ENCODE data around the gene SORL1.

SORL1 gene

DNA sequence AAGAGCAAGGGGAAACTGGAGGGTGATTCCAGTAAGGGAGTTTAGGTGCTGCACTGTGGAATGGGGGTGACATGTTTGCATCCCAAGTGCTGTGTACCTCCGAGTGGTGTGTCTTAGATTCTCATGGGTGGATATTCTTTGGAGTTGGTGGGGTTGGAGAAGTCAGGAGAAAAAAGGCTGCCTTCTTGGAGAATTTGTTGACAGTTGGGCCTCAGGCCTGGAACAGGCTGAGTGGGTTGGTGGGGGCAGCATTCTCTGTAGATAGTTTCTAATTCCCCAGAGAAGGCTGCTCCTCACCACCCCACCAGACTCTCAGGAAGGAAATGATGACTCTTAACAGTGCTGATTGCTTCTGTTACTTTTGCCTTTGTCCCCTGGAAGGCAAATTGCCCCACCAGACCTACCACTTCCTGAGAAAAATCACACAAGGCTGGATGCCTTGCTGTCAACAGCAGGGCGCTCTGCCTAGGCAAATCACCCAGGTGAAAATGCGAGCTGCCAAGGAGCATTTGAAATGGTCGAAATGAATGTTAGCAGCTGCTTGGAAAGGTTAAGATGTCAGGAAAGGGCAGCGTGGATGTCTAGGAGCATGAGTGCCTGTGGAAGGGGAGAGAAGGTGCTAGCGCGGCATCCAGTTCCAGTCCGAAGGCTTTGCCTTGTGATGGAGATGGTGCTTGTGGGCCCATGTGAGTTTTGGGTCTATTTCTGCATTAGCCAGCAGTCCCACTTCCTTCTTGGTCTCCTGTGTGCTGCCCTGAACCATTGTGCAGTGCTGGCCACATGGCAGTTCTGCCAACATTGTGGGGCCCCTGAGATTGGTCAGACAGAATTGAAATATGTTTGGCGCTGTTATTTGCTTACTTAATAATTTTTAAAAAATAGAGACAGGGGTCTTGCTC lies 30.4 kb downstream of the SORL1 start:
- H3K4me1 ChIP-seq (ENCODE audit: control insufficient read depth, insufficient read depth, low read length), result peaks cover 23% of the 10 kb centered on the region
- H3K4me3 ChIP-seq (ENCODE audit: low read depth, low read length), result no peak overlapping the region
- no peak overlapping the region for H3K9ac ChIP-seq (ENCODE audit: low read depth, low read length)
- no peaks in the 10 kb centered on the region for H3K36me3 ChIP-seq (ENCODE audit: control insufficient read depth, insufficient read depth, low read length)
- H3K27me3 ChIP-seq (ENCODE audit: control insufficient read depth, insufficient read depth, low read length), result no peaks in the 10 kb centered on the region
- H3K9me3 ChIP-seq (ENCODE audit: control insufficient read depth, insufficient read depth, low read length), result no peaks in the 10 kb centered on the region

DNA sequence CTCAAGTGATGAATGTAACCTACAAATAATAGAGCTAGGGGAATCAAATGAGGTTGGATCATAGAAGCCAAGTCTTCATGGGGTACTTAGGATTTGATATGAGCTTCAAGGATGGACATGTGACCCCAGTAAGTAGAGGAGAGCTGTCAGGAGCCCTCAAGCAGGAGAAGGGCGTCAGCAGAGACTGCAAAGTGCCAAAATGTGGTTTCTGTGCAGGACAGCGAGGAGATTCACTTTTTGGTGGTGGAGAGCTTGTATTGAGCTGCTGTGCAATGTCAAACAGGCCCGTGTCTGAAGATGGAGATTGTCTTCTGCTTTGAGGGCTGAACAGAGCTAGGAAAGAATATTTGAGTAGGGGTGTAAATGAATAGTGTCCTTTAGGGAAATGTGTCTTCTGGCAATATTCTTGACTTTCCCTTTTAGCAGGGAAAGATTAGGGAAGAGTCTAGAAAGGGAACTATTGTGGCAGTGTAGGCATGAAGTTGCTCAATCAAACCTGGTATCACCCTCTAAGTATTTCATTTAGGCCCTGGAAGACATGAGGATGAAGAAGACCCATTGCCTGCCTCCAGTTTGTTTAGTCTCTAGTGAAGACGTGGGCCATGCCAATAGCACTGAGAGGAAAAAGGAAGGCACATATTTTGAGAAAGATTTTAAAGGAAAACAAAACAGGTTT lies 31.8 kb downstream of the SORL1 start:
- Histone ChIP-seq H3K4me3 (ENCODE audit: low read depth, low read length) (no peak overlapping the region), H3K4me1 (ENCODE audit: control insufficient read depth, insufficient read depth, low read length) (peaks cover 14% of the 10 kb centered on the region), H3K27me3 (ENCODE audit: control insufficient read depth, insufficient read depth, low read length) (no peaks in the 10 kb centered on the region), H3K9ac (ENCODE audit: low read depth, low read length) (no peak overlapping the region), H3K9me3 (ENCODE audit: control insufficient read depth, insufficient read depth, low read length) (no peaks in the 10 kb centered on the region), H3K36me3 (ENCODE audit: control insufficient read depth, insufficient read depth, low read length) (no peaks in the 10 kb centered on the region)

DNA sequence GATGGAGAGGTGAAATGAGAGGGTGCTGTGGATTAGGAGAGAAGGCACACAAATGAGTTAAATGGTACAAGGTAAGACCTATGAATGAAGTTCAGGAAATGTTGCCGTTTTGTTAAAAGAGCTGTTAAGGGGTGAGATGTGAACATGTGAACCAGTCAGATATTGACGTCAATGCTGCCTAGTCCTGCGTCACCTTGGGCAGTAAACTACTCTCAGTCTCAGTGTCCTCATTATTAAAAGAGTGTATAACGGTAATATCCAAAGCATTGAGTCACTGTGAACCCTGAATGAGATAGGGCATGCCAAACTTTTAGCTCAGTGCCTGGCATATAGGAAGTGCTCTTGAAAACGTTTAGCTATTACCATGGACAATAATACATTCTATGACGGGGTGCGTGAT lies 33.1 kb downstream of the SORL1 start:
- Histone ChIP-seq H3K9me3 (ENCODE audit: control insufficient read depth, insufficient read depth, low read length) (no peaks in the 10 kb centered on the region), H3K4me1 (ENCODE audit: control insufficient read depth, insufficient read depth, low read length) (peaks cover 2% of the 10 kb centered on the region), H3K27me3 (ENCODE audit: control insufficient read depth, insufficient read depth, low read length) (no peaks in the 10 kb centered on the region), H3K4me3 (ENCODE audit: low read depth, low read length) (no peak overlapping the region), H3K9ac (ENCODE audit: low read depth, low read length) (no peak overlapping the region), H3K36me3 (ENCODE audit: control insufficient read depth, insufficient read depth, low read length) (no peaks in the 10 kb centered on the region)

DNA sequence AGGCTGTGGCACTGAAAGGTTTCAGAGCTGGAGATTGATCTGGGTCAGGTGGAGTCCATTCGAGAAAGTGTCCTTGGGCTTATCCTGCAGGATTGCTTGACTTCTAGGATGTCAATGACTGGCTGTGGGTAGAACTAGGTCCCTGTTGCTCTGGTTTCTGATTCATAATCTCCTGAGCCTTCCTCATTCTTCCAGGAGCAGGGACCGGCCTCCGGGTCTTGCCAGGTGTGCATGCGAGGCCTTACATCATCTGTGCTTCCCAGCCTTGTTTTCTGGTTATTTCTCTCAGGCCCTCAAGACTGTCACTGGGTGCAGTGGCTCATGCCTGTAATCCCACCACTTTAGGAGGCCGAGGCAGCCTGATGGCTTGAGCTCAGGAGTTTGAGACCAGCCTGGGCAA lies 33.9 kb downstream of the SORL1 start:
- Histone ChIP-seq H3K9me3 (ENCODE audit: control insufficient read depth, insufficient read depth, low read length) (no peaks in the 10 kb centered on the region), H3K4me1 (ENCODE audit: control insufficient read depth, insufficient read depth, low read length) (no peaks in the 10 kb centered on the region), H3K4me3 (ENCODE audit: low read depth, low read length) (no peak overlapping the region), H3K36me3 (ENCODE audit: control insufficient read depth, insufficient read depth, low read length) (no peaks in the 10 kb centered on the region), H3K27me3 (ENCODE audit: control insufficient read depth, insufficient read depth, low read length) (no peaks in the 10 kb centered on the region), H3K9ac (ENCODE audit: low read depth, low read length) (no peak overlapping the region)

DNA sequence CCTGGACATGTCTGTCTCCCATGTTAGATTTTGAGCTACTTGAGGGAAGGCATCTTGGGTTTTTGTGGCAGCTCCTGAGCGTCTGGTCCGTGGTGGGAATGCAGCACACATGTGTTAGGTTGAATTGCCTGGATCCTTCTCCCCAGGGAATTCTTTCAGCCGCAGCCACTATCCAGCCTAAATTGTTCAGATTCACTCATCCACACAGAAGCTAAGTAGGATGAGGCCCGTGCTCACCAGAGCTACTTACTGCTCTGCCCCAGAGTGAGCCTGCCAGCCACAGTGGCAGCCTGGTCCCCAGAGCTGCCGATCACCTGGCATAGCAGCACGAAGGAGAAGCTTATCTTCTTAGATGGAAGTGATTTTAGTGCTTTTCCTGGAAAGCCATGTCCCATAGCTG lies 35.1 kb downstream of the SORL1 start:
- no peak overlapping the region for H3K4me3 ChIP-seq (ENCODE audit: low read depth, low read length)
- H3K4me1 ChIP-seq (ENCODE audit: control insufficient read depth, insufficient read depth, low read length), result no peaks in the 10 kb centered on the region
- no peaks in the 10 kb centered on the region for H3K27me3 ChIP-seq (ENCODE audit: control insufficient read depth, insufficient read depth, low read length)
- no peak overlapping the region for H3K9ac ChIP-seq (ENCODE audit: low read depth, low read length)
- no peaks in the 10 kb centered on the region for H3K36me3 ChIP-seq (ENCODE audit: control insufficient read depth, insufficient read depth, low read length)
- no peaks in the 10 kb centered on the region for H3K9me3 ChIP-seq (ENCODE audit: control insufficient read depth, insufficient read depth, low read length)

DNA sequence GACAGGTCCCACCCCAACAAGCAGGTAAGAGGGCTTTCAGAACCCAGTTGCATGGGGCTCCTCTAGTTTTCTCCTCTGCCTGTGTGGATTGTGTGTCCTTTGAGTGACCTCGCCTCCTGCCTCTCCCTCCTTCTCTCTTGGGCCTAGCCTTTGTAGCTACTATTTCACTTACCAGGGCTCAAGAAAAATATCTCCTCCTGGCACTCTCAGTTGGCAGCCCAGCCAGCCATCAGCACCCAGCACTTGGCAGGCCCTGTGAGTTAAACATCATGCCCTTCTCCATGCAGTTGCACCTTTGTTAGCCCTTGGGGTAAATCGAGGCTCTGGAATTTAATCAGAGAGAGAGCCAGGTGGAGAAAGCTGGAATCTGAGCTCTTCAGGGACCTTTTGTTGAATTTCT lies 36.1 kb downstream of the SORL1 start:
- no peaks in the 10 kb centered on the region for H3K36me3 ChIP-seq (ENCODE audit: control insufficient read depth, insufficient read depth, low read length)
- no peaks in the 10 kb centered on the region for H3K9me3 ChIP-seq (ENCODE audit: control insufficient read depth, insufficient read depth, low read length)
- no peak overlapping the region for H3K9ac ChIP-seq (ENCODE audit: low read depth, low read length)
- H3K4me3 ChIP-seq (ENCODE audit: low read depth, low read length), result no peak overlapping the region
- H3K27me3 ChIP-seq (ENCODE audit: control insufficient read depth, insufficient read depth, low read length), result no peaks in the 10 kb centered on the region
- H3K4me1 ChIP-seq (ENCODE audit: control insufficient read depth, insufficient read depth, low read length), result no peaks in the 10 kb centered on the region

DNA sequence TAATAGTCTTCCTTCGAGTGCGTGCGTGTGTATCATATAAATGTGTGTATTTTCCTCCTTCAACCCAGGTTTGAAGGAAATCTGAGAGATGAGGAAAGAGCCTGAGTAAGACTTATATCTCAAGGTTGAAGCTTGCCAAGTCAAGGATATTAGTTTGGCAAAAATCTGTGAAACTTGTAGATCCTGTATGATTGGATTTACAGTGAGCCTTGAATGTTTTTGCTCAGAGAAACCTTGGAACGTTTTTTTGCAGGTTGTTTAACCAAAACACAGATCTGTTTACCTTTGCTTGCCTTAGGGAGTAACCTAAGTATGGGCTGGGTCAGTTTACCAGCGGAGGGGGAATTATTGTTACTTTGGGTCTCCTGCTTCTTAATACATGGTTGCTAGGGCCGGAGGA lies 36.5 kb downstream of the SORL1 start:
- H3K9me3 ChIP-seq (ENCODE audit: control insufficient read depth, insufficient read depth, low read length), result no peaks in the 10 kb centered on the region
- H3K27me3 ChIP-seq (ENCODE audit: control insufficient read depth, insufficient read depth, low read length), result no peaks in the 10 kb centered on the region
- no peaks in the 10 kb centered on the region for H3K36me3 ChIP-seq (ENCODE audit: control insufficient read depth, insufficient read depth, low read length)
- H3K9ac ChIP-seq (ENCODE audit: low read depth, low read length), result no peak overlapping the region
- no peaks in the 10 kb centered on the region for H3K4me1 ChIP-seq (ENCODE audit: control insufficient read depth, insufficient read depth, low read length)
- H3K4me3 ChIP-seq (ENCODE audit: low read depth, low read length), result no peak overlapping the region

DNA sequence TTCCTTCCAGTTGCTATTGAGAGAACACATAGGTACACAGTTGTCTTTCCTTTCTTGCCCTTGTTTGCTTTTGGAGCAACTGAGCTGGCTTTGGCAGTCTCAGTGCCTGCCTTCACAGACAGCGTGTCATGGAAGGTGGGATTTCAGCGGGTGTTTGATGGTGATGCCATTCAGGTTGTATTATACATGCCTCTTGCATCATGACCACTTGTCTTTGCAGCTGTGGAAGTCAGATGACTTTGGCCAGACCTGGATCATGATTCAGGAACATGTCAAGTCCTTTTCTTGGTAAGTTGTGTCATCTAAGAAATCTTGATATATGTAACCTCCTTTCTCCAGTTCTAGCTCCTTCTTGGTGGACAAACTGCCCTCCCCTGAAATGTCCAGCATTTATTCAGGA lies 37.7 kb downstream of the SORL1 start:
- Histone ChIP-seq H3K4me3 (ENCODE audit: low read depth, low read length) (no peak overlapping the region), H3K9me3 (ENCODE audit: control insufficient read depth, insufficient read depth, low read length) (no peaks in the 10 kb centered on the region), H3K4me1 (ENCODE audit: control insufficient read depth, insufficient read depth, low read length) (no peaks in the 10 kb centered on the region), H3K36me3 (ENCODE audit: control insufficient read depth, insufficient read depth, low read length) (no peaks in the 10 kb centered on the region), H3K27me3 (ENCODE audit: control insufficient read depth, insufficient read depth, low read length) (no peaks in the 10 kb centered on the region), H3K9ac (ENCODE audit: low read depth, low read length) (no peak overlapping the region)

DNA sequence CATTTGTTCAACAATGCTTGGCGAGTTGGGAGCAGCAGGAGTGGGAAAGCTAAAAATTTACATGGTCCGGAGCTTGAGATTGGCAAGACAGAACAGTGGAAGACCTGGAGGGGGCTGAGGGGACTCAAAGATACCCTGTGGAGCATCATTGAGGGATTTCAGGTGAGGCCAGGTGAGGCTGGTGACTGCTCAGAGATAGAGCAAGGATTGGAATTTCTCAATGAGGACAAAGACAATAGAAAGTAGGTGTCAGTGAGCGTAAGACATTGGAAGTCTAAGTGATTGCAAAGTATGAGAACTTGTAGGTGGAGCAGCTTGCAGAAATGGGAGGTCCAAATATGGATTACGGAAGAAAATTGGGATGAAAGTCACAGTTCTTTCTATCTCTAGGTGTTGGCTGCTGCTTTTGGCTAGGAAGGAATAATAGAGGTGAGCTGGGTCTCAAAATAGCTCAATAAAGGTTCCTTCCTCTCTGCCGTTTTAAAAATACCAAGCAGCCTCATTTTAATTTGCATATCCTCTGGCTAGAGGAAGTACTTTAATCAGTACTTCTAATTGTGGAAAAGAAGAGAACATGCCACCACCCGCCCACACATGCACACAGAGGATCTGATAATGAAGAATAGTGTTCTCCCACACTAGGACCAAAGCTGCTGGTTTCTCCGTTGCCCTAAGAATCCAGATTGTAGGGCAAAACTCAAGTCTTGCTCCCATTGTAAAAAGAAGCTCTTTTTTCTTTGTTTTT lies 42.4 kb downstream of the SORL1 start:
- no peak overlapping the region for H3K9ac ChIP-seq (ENCODE audit: low read depth, low read length)

DNA sequence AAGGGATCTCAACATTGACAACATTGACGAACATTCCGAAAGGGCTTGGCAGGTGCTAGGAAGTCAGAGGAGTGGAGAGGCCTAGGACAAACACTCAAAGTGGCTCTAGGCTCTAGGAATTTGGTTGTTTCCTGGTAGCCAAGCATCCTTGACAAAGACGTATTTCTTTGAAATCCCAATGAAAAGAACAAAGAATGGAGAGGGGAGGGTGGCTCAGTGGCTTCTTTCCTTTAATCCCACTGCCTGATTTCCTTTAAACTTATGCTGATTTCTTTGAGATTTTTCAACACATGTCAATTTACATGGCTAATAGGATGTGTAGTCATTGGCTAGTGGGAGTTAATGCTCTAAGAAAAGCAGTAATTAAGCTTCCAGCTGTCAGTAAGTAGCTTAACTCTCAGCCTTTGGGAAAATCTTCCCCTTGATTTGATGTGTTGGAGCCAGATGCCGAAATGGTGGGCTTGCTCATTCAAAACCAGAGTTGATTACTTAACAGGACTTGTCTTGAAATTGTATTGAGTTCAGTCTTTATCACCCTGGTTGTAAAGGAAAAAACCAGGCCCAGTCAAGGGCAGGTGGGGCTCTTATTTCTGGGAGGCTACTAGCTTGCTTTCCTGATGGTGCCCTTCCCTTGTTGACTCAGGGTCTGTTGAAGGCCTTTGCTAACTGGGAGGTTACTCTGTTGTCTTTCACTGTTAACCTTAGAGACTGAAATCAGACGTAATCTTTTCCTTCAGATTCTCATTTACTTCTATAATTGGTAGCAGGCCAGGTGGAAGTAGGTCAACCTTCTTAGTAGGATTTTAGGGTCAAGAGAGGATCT lies 45.3 kb downstream of the SORL1 start:
- no peak overlapping the region for H3K4me3 ChIP-seq (ENCODE audit: low read depth, low read length)
- peaks cover 8% of the 10 kb centered on the region for H3K36me3 ChIP-seq (ENCODE audit: control insufficient read depth, insufficient read depth, low read length)
- H3K9ac ChIP-seq (ENCODE audit: low read depth, low read length), result no peak overlapping the region
- no peaks in the 10 kb centered on the region for H3K9me3 ChIP-seq (ENCODE audit: control insufficient read depth, insufficient read depth, low read length)
- no peaks in the 10 kb centered on the region for H3K4me1 ChIP-seq (ENCODE audit: control insufficient read depth, insufficient read depth, low read length)
- H3K27me3 ChIP-seq (ENCODE audit: control insufficient read depth, insufficient read depth, low read length), result no peaks in the 10 kb centered on the region

More for the DNA sequence above, 42.4 kb downstream of the SORL1 start:
- Histone ChIP-seq H3K9me3 (ENCODE audit: control insufficient read depth, insufficient read depth, low read length) (no peaks in the 10 kb centered on the region), H3K36me3 (ENCODE audit: control insufficient read depth, insufficient read depth, low read length) (peaks cover 3% of the 10 kb centered on the region), H3K4me1 (ENCODE audit: control insufficient read depth, insufficient read depth, low read length) (no peaks in the 10 kb centered on the region), H3K27me3 (ENCODE audit: control insufficient read depth, insufficient read depth, low read length) (no peaks in the 10 kb centered on the region), H3K4me3 (ENCODE audit: low read depth, low read length) (no peak overlapping the region)

DNA sequence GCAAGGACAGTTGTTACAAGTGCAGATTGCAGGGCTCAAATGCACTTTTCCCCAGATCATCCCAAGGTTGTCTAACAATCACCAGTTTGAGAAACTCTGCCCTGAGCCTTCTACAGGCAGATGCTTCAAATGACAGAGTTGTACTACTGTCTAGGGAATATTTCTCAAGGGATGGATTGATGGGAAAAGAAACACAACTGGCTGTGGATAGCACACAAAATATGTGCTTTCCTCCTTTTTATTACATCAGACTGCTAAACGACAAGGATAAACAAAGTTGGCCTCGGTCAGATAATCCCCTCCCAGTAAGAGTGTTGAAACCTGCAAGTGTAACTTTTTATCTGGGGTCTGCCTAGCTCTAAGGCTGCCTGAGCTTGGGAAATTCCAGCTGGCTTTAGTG lies 47.3 kb downstream of the SORL1 start:
- H3K27me3 ChIP-seq (ENCODE audit: control insufficient read depth, insufficient read depth, low read length), result no peaks in the 10 kb centered on the region
- peaks cover 8% of the 10 kb centered on the region for H3K36me3 ChIP-seq (ENCODE audit: control insufficient read depth, insufficient read depth, low read length)
- H3K4me1 ChIP-seq (ENCODE audit: control insufficient read depth, insufficient read depth, low read length), result no peaks in the 10 kb centered on the region
- H3K9ac ChIP-seq (ENCODE audit: low read depth, low read length), result no peak overlapping the region
- H3K4me3 ChIP-seq (ENCODE audit: low read depth, low read length), result no peak overlapping the region
- no peaks in the 10 kb centered on the region for H3K9me3 ChIP-seq (ENCODE audit: control insufficient read depth, insufficient read depth, low read length)
